Effector memory CD4-positive, alpha-beta T cell (primary cell): ENCODE results near the gene OR5A1.
"Not testable (repeated sequence)": the region's sequence is repeated elsewhere in the genome, so short reads cannot be mapped to it uniquely, and the experiment has no call there.

ENCODE experiments used
- DNase-seq, 3 donors: peaks; one replicate each; pipeline ENCODE4 v3.0.0-alpha.2; 2020
- H3K27ac ChIP-seq: 2 replicates; pipeline ENCODE4 v1.7.0; 2013; ENCODE audit warnings: mild to moderate bottlenecking, low read length, moderate library complexity; ENCODE audit not compliant: insufficient read depth, poor library complexity, severe bottlenecking
- H3K27me3 ChIP-seq: replicated peaks from 2 replicates; pipeline ENCODE4 v1.7.0; 2013; ENCODE audit warnings: mild to moderate bottlenecking, low read length; ENCODE audit not compliant: insufficient read depth, control insufficient read depth, poor library complexity, severe bottlenecking
- H3K36me3 ChIP-seq: 2 replicates; pipeline ENCODE4 v1.7.0; 2013; ENCODE audit warnings: mild to moderate bottlenecking, low read length, moderate library complexity; ENCODE audit not compliant: control insufficient read depth, insufficient read depth
- H3K4me1 ChIP-seq: 2 replicates; pipeline ENCODE4 v1.7.0; 2013; ENCODE audit warnings: low read length, mild to moderate bottlenecking; ENCODE audit not compliant: control insufficient read depth, insufficient read depth, poor library complexity, severe bottlenecking
- H3K4me3 ChIP-seq: 2 replicates; pipeline ENCODE4 v1.7.0; 2013; ENCODE audit warnings: low read length, low read depth, mild to moderate bottlenecking; ENCODE audit not compliant: insufficient read depth, poor library complexity, severe bottlenecking
- H3K9me3 ChIP-seq: 2 replicates; pipeline ENCODE4 v1.7.0; 2013; ENCODE audit warnings: mild to moderate bottlenecking, low read length, moderate library complexity; ENCODE audit not compliant: control insufficient read depth

Gene OR5A1

DNA sequence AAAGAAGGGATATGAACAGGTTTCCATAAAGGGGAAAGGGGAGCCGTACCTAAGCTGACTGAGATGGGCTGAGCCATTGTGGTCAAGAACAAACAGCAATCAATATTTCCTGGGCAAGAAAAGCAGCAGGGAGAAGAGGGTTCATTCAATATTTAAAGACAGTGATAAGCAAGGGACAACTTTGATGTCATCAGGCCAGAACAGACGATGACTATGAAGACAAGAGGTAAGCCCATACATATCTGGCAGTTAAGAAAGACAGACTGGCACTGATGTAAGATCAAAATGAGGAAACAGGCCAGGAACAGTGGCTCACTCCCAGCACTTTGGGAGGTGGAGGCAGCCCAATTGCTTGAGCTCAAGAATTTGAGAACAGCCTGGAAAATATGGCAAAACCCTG is 12.4 kb upstream of the OR5A1 start:
- Histone ChIP-seq H3K27ac (no peak overlapping the region), H3K4me1 (no peaks in the 10 kb centered on the region), H3K27me3 (no peaks in the 10 kb centered on the region), H3K36me3 (no peaks in the 10 kb centered on the region), H3K9me3 (no peaks in the 10 kb centered on the region), H3K4me3 (no peak overlapping the region)
- DNase-seq: no peak

DNA sequence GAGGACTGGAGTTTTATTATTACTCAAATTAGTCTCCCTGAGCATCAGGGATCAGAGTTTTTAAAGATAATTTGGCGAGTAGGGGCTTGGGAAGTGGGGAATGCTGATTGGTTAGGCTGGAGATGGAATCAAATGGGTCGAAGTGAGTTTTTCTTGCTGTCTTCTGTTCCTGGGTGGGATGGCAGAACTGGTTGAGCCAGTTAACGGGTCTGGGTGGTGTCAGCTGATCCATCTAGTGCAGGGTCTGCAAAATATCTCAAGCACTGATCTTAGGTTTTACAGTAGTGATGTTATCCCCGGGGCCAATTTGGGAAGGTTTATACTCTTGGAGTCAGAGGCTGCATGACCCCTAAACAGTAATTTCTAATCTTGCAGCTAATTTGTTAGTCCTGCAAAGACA is 11.1 kb upstream of the OR5A1 start:
- no peak overlapping the region for H3K27ac ChIP-seq
- H3K4me1 ChIP-seq: no peaks in the 10 kb centered on the region
- H3K4me3 ChIP-seq: no peak overlapping the region
- no peaks in the 10 kb centered on the region for H3K9me3 ChIP-seq
- no peaks in the 10 kb centered on the region for H3K36me3 ChIP-seq
- no peak for DNase-seq
- H3K27me3 ChIP-seq: no peaks in the 10 kb centered on the region

DNA sequence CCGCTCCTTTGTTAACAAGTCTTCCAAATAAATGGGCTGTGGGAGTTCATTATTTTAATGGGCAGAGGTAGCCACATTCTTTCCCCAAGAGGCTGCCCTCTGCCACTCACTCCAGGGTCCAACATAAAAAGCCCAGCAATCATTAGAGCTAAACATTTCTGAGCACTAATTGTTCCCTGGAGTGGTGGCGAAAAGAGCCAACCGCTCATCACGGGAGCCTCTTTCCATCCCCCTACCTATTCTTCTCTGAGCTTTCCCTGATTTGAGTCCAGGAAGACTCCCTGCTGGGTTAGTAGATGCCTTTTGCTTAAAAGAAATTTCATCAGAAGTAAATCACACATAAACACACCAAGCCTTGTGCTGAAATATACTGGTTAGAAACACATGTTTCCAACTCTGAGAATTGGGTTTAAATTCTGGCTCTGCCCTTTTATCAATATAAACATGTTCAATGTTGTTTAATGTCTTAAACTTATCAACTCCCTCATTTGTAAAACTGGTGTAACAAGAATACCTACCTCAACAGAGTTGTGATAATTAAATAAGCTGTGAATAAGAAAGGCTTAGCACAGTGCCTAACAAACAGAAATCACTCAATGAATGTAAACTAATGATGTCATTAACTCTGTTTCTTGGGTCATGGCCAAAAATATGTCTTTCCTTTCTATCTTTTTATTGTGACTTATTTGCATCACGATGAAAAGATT is 9.8 kb upstream of the OR5A1 start, which contains the start of gene OR5A2:
OR5A2 (minus strand) TSS at position 53 of the 707 bp plus-strand sequence. CDS start 3,460 bp downstream, outside the sequence.
- Histone ChIP-seq H3K4me3 (no peak within 1 kb of the TSS), H3K27me3 (no peaks in the 10 kb centered on the region), H3K27ac (no peak within 1 kb of the TSS), H3K9me3 (no peaks in the 10 kb centered on the region), H3K4me1 (no peaks in the 10 kb centered on the region), H3K36me3 (no peaks in the 10 kb centered on the region)
- DNase-seq: no peak

DNA sequence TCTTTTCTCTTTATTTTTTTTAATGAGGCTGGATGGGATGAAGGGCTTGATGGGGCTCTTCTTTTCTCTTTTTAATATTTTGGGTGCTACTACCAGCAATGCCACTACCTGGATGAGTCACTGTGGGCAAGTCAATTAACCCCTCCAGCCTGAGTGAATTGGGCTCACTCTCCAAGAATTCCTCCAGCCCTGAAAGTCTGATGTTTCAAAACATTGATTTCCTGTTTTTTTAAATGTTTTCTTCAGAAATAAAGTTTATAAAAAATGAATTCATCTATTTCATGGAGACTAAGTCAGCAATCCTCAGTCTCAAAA is 9.2 kb upstream of the OR5A1 start:
- H3K27me3 ChIP-seq: no peaks in the 10 kb centered on the region
- H3K4me1 ChIP-seq: no peaks in the 10 kb centered on the region
- DNase-seq: no peak
- no peaks in the 10 kb centered on the region for H3K9me3 ChIP-seq
- no peak overlapping the region for H3K27ac ChIP-seq
- no peaks in the 10 kb centered on the region for H3K36me3 ChIP-seq
- H3K4me3 ChIP-seq: no peak overlapping the region

DNA sequence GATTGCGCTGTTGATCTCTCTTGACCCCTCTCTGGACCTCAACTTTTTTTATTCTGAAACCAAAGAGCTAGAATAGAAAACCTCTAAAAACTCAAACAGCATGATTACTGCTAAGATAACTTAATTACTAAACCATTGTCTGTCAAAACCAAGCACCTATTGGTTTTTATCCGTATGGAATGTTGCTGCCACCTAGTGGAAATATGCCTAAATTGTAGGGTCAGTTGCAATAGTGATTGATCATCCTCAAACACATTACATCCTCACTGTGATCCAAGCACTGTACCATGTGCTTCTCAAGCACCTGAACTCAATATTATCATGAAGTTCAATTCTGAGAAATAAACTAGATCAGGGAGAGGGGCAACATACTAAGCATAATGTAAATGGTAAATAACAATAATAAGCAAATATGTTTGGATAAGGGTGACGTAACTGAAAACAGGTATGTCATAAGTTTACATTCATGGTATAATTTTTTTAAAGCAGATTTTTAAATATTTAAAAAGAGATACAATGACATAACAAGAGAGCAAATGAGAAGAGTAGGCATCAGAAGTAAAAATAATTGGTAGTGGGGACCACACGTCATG is 6.2 kb upstream of the OR5A1 start:
- H3K36me3 ChIP-seq: no peaks in the 10 kb centered on the region
- DNase-seq: peak in 1 of 3 donors; percentile 17
- H3K9me3 ChIP-seq: no peaks in the 10 kb centered on the region
- H3K4me1 ChIP-seq: no peaks in the 10 kb centered on the region
- no peaks in the 10 kb centered on the region for H3K27me3 ChIP-seq
- H3K4me3 ChIP-seq: no peak overlapping the region
- no peak overlapping the region for H3K27ac ChIP-seq

DNA sequence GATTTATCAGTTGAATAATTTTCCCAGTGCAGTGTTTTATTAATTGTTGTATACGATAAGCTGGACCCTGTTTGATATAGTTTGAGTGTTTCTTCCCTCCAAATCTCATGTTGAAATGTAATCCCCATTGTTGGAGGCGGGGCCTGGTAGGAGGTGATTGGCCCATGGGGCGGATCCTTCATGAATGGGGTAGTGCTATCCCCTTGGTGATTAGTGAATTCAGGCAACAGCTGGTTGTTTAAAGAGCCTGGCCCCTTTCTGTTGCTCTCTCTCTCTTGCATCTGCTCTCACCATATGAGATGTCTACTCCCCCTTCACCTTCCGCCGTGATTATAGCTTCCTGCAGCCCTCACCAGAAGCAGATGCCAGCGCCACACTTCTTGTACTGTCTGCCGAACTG is 1.5 kb downstream of the OR5A1 start:
- no peak overlapping the region for H3K27ac ChIP-seq
- H3K4me3 ChIP-seq: no peak overlapping the region
- no peaks in the 10 kb centered on the region for H3K27me3 ChIP-seq
- no peak for DNase-seq
- H3K9me3 ChIP-seq: no peaks in the 10 kb centered on the region
- H3K4me1 ChIP-seq: no peaks in the 10 kb centered on the region
- H3K36me3 ChIP-seq: no peaks in the 10 kb centered on the region

DNA sequence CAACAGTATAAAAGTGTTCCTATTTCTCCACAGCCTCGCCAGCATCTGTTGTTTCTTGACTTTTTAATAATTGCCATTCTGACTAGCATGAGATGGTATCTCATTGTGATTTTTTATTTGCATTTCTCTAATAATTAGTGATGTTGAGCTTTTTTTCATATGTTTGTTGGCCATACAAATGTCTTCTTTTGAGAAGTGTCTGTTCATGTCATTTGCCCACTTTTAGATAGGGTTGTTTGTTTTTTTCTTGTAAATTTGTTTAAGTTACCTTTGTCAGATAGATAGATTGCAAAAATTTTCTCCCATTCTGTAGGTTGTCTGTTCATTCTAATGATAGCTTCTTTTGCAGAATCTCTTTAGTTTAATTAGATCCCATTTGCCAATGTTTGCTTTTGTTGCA is 9.4 kb downstream of the OR5A1 start:
- not testable (repeated sequence) for H3K36me3 ChIP-seq, H3K4me1 ChIP-seq, DNase-seq, H3K27me3 ChIP-seq, H3K4me3 ChIP-seq, H3K9me3 ChIP-seq, H3K27ac ChIP-seq

DNA sequence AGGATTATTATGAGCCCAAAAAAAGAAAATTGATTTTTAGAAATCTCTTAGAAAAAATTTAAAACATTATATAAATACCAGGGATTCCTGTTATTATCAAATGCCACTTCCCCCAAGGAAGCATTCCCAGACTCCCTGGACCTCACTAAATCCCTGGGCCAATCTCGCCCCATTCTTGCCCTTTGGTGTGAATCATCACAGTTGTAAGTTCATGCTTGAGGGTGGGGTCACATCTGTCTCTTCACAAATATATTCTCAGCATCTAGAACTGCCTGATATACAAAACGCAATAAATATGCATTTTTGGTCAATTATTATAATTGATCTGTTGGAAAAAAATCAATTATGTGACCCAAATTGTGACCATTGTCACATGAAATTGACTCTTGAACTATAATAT is 12.2 kb downstream of the OR5A1 start:
- Histone ChIP-seq H3K4me3 (no peak overlapping the region), H3K36me3 (no peaks in the 10 kb centered on the region), H3K4me1 (no peaks in the 10 kb centered on the region), H3K27ac (no peak overlapping the region), H3K27me3 (no peaks in the 10 kb centered on the region), H3K9me3 (no peaks in the 10 kb centered on the region)
- no peak for DNase-seq

DNA sequence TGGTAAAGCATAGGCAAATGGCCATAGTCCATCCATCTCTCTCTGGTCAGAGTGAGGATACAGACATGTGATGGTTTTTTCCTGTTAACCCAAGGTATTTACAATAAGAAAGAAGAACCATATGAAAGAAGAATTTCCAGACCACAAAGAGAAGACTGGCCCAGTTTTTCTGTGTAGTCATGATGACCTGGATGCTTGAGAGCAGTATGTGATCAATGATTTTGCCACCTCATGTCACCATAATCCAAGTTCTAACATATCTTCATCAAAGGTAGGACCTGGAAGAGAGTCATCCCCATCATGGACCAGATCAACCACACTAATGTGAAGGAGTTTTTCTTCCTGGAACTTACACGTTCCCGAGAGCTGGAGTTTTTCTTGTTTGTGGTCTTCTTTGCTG is 20.4 kb downstream of the OR5A1 start, which contains the start of gene OR4D6:
OR4D6 (plus strand) TSS at position 301 of the 400 bp plus-strand sequence; CDS start at position 301, 0 bp downstream.
- Histone ChIP-seq H3K9me3 (no peaks in the 10 kb centered on the region), H3K4me3 (no peak within 1 kb of the TSS), H3K4me1 (no peaks in the 10 kb centered on the region), H3K27ac (no peak within 1 kb of the TSS), H3K27me3 (peaks cover 3% of the 10 kb centered on the region), H3K36me3 (no peaks in the 10 kb centered on the region)
- no peak for DNase-seq

DNA sequence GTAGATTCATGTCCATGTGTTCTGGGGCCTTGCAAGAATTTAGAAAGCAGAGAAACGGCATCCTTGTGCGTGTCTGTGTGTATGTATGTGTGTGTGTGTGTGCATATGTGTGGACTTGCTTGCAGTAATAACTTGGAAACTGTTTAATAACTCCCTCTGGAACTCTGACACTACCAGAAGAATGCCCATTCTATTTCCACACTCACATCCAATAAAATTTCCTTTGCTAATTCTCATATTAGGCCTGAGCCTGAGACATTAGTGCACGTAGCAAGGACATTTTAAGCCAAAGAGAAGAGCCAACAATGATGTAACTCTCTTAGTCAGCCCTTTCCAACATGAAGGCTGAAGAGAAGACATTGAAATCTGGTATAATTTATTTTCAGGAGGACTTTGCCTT is 23.6 kb downstream of the OR5A1 start:
- DNase-seq: no peak
- Histone ChIP-seq H3K27ac (no peak overlapping the region), H3K9me3 (no peaks in the 10 kb centered on the region), H3K4me1 (no peaks in the 10 kb centered on the region), H3K36me3 (no peaks in the 10 kb centered on the region), H3K27me3 (peaks cover 3% of the 10 kb centered on the region), H3K4me3 (no peak overlapping the region)
